Astrocyte (in vitro differentiated cells and primary cell): ENCODE results near the gene THTPA. TPM values are rescaled to one million over a fixed set of nuclear protein-coding genes. Genes with fewer than 3 reads are reported as not detected.

Experiments
- DNase-seq: peaks from one replicate; pipeline ENCODE4 v3.0.0-alpha.2; 2010; ENCODE audit warnings: low read depth
- FAIRE-seq: peaks from 2 replicates; lab custom pipeline; 2011; peaks lifted over from hg19 to GRCh38; lab: Jason Lieb, UNC
- H2AFZ ChIP-seq: 2 replicates; pipeline ENCODE4 v1.6.0; 2012; ENCODE audit warnings: low read depth, low read length, inconsistent platforms
- H3K27ac ChIP-seq: 2 replicates; pipeline ENCODE4 v1.5.1; 2011; ENCODE audit warnings: low read depth, low read length, inconsistent platforms
- H3K27me3 ChIP-seq: 2 replicates; pipeline ENCODE4 v1.6.0; 2011; ENCODE audit warnings: low read length, inconsistent platforms; ENCODE audit not compliant: insufficient read depth
- H3K36me3 ChIP-seq: 2 replicates; pipeline ENCODE4 v1.5.1; 2011; ENCODE audit warnings: low read length, inconsistent platforms; ENCODE audit not compliant: insufficient read depth
- H3K4me1 ChIP-seq: 2 replicates; pipeline ENCODE4 v1.5.1; 2011; ENCODE audit warnings: low read length, inconsistent platforms; ENCODE audit not compliant: insufficient read depth
- H3K4me2 ChIP-seq: 2 replicates; pipeline ENCODE4 v1.6.0; 2012; ENCODE audit warnings: low read length, inconsistent platforms
- H3K4me3 ChIP-seq: 2 replicates; pipeline ENCODE4 v1.5.1; 2011; ENCODE audit warnings: low read depth, mild to moderate bottlenecking, low read length, inconsistent platforms; ENCODE audit not compliant: insufficient read depth
- H3K79me2 ChIP-seq: 2 replicates; pipeline ENCODE4 v1.6.0; 2012; ENCODE audit warnings: mild to moderate bottlenecking, low read length, inconsistent platforms; ENCODE audit not compliant: insufficient read depth
- H3K9ac ChIP-seq: 2 replicates; pipeline ENCODE4 v1.6.0; 2012; ENCODE audit warnings: mild to moderate bottlenecking, low read length, inconsistent platforms
- H3K9me3 ChIP-seq: 2 replicates; pipeline ENCODE4 v1.5.1; 2012; ENCODE audit warnings: low read depth, mild to moderate bottlenecking, low read length, inconsistent platforms; ENCODE audit not compliant: insufficient read depth
- H4K20me1 ChIP-seq: 2 replicates; pipeline ENCODE4 v1.6.0; 2012; ENCODE audit warnings: low read length, inconsistent platforms; ENCODE audit not compliant: insufficient read depth
- H3K27ac Mint-ChIP-seq: one replicate; pipeline ENCODE4 v1.8.0; 2021; ENCODE audit warnings: mild to moderate bottlenecking, mixed read lengths; ENCODE audit not compliant: unreplicated experiment
- H3K27me3 Mint-ChIP-seq: one replicate; pipeline ENCODE4 v1.8.0; 2021; ENCODE audit warnings: low read depth, mixed read lengths; ENCODE audit not compliant: unreplicated experiment
- H3K36me3 Mint-ChIP-seq: one replicate; pipeline ENCODE4 v1.8.0; 2021; ENCODE audit warnings: low read depth, mixed read lengths; ENCODE audit not compliant: unreplicated experiment
- H3K4me1 Mint-ChIP-seq: one replicate; pipeline ENCODE4 v1.8.0; 2021; ENCODE audit warnings: low read depth, mixed read lengths; ENCODE audit not compliant: unreplicated experiment
- H3K4me3 Mint-ChIP-seq: one replicate; pipeline ENCODE4 v1.8.0; 2021; ENCODE audit warnings: mild to moderate bottlenecking, moderate library complexity, mixed read lengths; ENCODE audit not compliant: unreplicated experiment
- H3K9me3 Mint-ChIP-seq: one replicate; pipeline ENCODE4 v1.8.0; 2021; ENCODE audit warnings: mild to moderate bottlenecking, mixed read lengths; ENCODE audit not compliant: unreplicated experiment
- EZH2 ChIP-seq: IDR thresholded peaks from 2 replicates; pipeline ENCODE4 v1.6.1; 2012; ENCODE audit warnings: mild to moderate bottlenecking, low read length, inconsistent platforms; ENCODE audit not compliant: insufficient read depth
- total RNA-seq: library from RNA; stranded (reverse); gene quantifications from 2 replicates; pipeline ENCODE4 v1.2.1, GENCODE V29; 2021
- TF ChIP-seq, protein P1 (sequence below): IDR thresholded peaks from 2 replicates; pipeline ENCODE4 v1.5.1; 2011; ENCODE audit warnings: low read depth, mild to moderate bottlenecking, inconsistent platforms, low read length, moderate library complexity; ENCODE audit not compliant: insufficient read depth

THTPA gene
- total RNA-seq, 1 donor from 2014 or later, result 8.1 TPM

DNA sequence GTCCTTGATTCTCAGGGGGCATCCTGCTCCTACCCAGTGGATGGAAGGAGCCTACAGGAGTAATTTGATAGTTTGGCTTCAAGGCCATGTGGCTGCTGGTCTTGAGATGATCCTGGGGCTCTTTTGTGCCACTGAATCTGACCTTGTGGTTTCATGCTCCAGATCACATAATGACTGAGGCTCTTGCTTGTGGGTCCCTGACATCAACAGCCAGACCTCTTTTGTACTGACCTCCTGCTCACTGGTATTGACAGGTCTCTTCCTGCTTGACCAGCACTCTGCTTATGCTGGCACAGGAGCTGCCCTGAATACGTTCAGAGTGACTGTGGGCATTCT lies 45.7 kb downstream of the THTPA start:
- no peaks in the 10 kb centered on the region for H3K4me1 ChIP-seq
- H3K27me3 ChIP-seq, result no peaks in the 10 kb centered on the region
- H3K36me3 ChIP-seq, result no peaks in the 10 kb centered on the region
- no peak overlapping the region for H3K27ac ChIP-seq
- H2AFZ ChIP-seq, result no peak overlapping the region
- H3K79me2 ChIP-seq, result no peaks in the 10 kb centered on the region
- H3K27me3 Mint-ChIP-seq, result peaks cover 3% of the 10 kb centered on the region
- H3K4me3 Mint-ChIP-seq, result no peak overlapping the region
- no peak overlapping the region for H3K27ac Mint-ChIP-seq
- no peak overlapping the region for H3K9ac ChIP-seq
- H3K4me2 ChIP-seq, result no peak overlapping the region
- no peaks in the 10 kb centered on the region for H4K20me1 ChIP-seq
- DNase-seq, result no peak
- peaks cover 5% of the 10 kb centered on the region for H3K9me3 Mint-ChIP-seq
- no peak for TF ChIP-seq EZH2
- TF ChIP-seq, protein P1, sequence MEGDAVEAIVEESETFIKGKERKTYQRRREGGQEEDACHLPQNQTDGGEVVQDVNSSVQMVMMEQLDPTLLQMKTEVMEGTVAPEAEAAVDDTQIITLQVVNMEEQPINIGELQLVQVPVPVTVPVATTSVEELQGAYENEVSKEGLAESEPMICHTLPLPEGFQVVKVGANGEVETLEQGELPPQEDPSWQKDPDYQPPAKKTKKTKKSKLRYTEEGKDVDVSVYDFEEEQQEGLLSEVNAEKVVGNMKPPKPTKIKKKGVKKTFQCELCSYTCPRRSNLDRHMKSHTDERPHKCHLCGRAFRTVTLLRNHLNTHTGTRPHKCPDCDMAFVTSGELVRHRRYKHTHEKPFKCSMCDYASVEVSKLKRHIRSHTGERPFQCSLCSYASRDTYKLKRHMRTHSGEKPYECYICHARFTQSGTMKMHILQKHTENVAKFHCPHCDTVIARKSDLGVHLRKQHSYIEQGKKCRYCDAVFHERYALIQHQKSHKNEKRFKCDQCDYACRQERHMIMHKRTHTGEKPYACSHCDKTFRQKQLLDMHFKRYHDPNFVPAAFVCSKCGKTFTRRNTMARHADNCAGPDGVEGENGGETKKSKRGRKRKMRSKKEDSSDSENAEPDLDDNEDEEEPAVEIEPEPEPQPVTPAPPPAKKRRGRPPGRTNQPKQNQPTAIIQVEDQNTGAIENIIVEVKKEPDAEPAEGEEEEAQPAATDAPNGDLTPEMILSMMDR, result no peak
- H3K4me3 ChIP-seq, result no peak overlapping the region
- H3K9me3 ChIP-seq, result no peaks in the 10 kb centered on the region
- peaks cover 19% of the 10 kb centered on the region for H3K4me1 Mint-ChIP-seq
- no peak for FAIRE-seq
- no peaks in the 10 kb centered on the region for H3K36me3 Mint-ChIP-seq

DNA sequence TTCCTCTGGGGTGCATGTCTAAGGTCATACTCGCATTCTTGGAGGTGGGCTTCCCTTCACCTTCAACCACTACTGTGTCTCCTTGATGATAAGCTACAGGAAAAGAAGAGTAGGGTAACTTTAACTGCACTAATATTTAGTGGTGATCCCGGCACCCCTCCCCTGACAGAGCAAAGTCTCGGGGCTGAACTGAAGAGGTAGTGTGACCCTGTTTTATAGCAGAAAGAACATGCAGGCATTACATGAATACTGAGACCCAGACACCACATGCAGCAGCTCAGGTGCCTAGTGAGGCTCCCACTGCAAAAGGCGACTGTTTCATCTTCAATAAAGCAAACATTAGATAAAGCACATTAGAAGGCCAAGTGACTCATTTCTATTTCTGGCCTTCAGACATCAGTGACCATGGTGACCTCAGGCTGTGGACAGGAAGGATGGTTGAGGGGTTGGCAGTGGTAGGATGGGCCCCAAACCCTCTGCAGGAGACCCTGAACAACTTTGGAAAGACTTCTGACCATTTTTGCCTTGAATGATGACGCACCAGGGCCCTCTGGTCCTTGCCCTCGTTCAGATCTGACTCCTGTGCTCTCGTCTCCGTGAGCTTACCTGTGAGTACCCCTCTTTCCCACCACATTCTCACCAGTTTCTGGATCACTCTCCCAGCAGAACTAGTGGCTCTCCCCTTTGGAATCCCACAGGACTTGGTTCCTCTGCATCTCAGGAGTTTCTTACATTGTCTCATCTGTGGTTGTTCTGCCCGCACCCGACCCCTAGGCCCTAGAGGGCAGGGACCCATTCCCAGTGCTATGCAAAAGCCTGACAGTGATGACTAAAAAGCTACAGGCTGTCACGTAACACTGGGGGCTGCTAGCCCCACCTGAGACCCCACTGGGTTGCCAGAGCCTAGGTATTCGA lies 46.4 kb downstream of the THTPA start:
- H3K36me3 ChIP-seq, result no peaks in the 10 kb centered on the region
- no peak overlapping the region for H2AFZ ChIP-seq
- no peak overlapping the region for H3K27ac ChIP-seq
- no peaks in the 10 kb centered on the region for H3K9me3 ChIP-seq
- H3K4me3 Mint-ChIP-seq, result no peak overlapping the region
- peaks cover 3% of the 10 kb centered on the region for H3K27me3 Mint-ChIP-seq
- no peaks in the 10 kb centered on the region for H3K4me1 ChIP-seq
- peaks cover 19% of the 10 kb centered on the region for H3K4me1 Mint-ChIP-seq
- TF ChIP-seq, protein P1, result no peak
- TF ChIP-seq EZH2, result no peak
- no peak overlapping the region for H3K4me2 ChIP-seq
- H3K79me2 ChIP-seq, result no peaks in the 10 kb centered on the region
- DNase-seq, result no peak
- no peaks in the 10 kb centered on the region for H3K36me3 Mint-ChIP-seq
- no peak overlapping the region for H3K9ac ChIP-seq
- H4K20me1 ChIP-seq, result no peaks in the 10 kb centered on the region
- H3K27me3 ChIP-seq, result no peaks in the 10 kb centered on the region
- no peak for FAIRE-seq
- H3K27ac Mint-ChIP-seq, result no peak overlapping the region
- H3K9me3 Mint-ChIP-seq, result peaks cover 5% of the 10 kb centered on the region
- H3K4me3 ChIP-seq, result no peak overlapping the region

DNA sequence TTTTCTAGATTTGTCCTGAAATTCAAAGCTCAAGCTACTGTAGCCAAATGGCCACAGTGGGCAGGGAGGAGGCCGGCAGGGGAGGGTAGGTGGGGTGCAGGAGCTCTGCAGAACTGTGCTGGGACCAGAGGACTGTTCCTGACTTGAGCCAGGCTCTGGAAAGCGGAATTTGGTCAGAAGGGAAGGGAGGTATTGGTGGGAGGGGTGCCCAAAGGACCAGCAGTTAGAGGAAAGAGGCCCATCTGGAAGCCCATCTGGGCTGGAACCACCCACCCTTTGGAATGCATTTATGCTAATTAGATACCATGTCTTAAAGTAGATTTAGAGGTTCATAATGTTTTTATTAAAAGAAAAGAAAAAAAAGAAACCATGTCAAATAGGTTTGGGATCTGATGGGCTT lies 47.0 kb downstream of the THTPA start:
- Histone ChIP-seq H3K9ac (no peak overlapping the region), H3K9me3 (no peaks in the 10 kb centered on the region), H3K79me2 (no peaks in the 10 kb centered on the region), H3K4me1 (no peaks in the 10 kb centered on the region), H3K36me3 (no peaks in the 10 kb centered on the region), H3K27ac (no peak overlapping the region), H3K27me3 (no peaks in the 10 kb centered on the region), H3K4me2 (no peak overlapping the region), H4K20me1 (no peaks in the 10 kb centered on the region), H3K4me3 (no peak overlapping the region), H2AFZ (no peak overlapping the region)
- no peak for FAIRE-seq
- peaks cover 3% of the 10 kb centered on the region for H3K27me3 Mint-ChIP-seq
- peaks cover 5% of the 10 kb centered on the region for H3K9me3 Mint-ChIP-seq
- no peak overlapping the region for H3K4me3 Mint-ChIP-seq
- no peak for TF ChIP-seq EZH2
- TF ChIP-seq, protein P1, result no peak
- H3K27ac Mint-ChIP-seq, result no peak overlapping the region
- no peaks in the 10 kb centered on the region for H3K36me3 Mint-ChIP-seq
- no peak for DNase-seq
- H3K4me1 Mint-ChIP-seq, result peaks cover 19% of the 10 kb centered on the region
